Glutamatergic neuron (in vitro differentiated cells): ENCODE results near the gene PRKAG2. TPM values are rescaled to one million over a fixed set of nuclear protein-coding genes. Genes with fewer than 3 reads are reported as not detected.

Experiments used
- DNase-seq: peaks from one replicate; pipeline ENCODE4 v3.0.0; 2022
- H3K27ac Mint-ChIP-seq: one replicate; pipeline ENCODE4 v1.8.0; 2020; ENCODE audit warnings: mild to moderate bottlenecking, mixed read lengths, inconsistent platforms; ENCODE audit not compliant: unreplicated experiment
- H3K27me3 Mint-ChIP-seq: one replicate; pipeline ENCODE4 v1.8.0; 2020; ENCODE audit warnings: mild to moderate bottlenecking, moderate library complexity, mixed read lengths, inconsistent platforms; ENCODE audit not compliant: unreplicated experiment
- H3K36me3 Mint-ChIP-seq: one replicate; pipeline ENCODE4 v1.8.0; 2020; ENCODE audit warnings: mild to moderate bottlenecking, mixed read lengths, inconsistent platforms; ENCODE audit not compliant: unreplicated experiment
- H3K4me1 Mint-ChIP-seq: one replicate; pipeline ENCODE4 v1.8.0; 2020; ENCODE audit warnings: mild to moderate bottlenecking, low read depth, mixed read lengths, inconsistent platforms; ENCODE audit not compliant: unreplicated experiment
- H3K4me3 Mint-ChIP-seq: one replicate; pipeline ENCODE4 v1.8.0; 2020; ENCODE audit warnings: mild to moderate bottlenecking, mixed read lengths, inconsistent platforms; ENCODE audit not compliant: unreplicated experiment
- H3K9me3 Mint-ChIP-seq: one replicate; pipeline ENCODE4 v1.8.0; 2020; ENCODE audit warnings: mild to moderate bottlenecking, moderate library complexity, mixed read lengths, inconsistent platforms; ENCODE audit not compliant: unreplicated experiment
- total RNA-seq: library from RNA; stranded (reverse); fragmentation: NEBNext Ultra II Directional; extraction: Animal tissue kit (Norgen Biotek cat#: 25700); gene quantifications from one replicate; pipeline ENCODE4 v1.2.1, GENCODE V29; 2021; ENCODE audit not compliant: unreplicated experiment
- TF ChIP-seq, protein P1 (sequence below): fragments of 200-600 bp; sonication (generic); IDR thresholded peaks from one replicate; pipeline ENCODE4 v1.5.0; 2021; ENCODE audit not compliant: partially characterized antibody, unreplicated experiment

PRKAG2 gene
- total RNA-seq, 1 donor from 2014 or later, result 24.7 TPM

GRCh38 chr7:151865070-151865670 lies 11.7 kb downstream of the PRKAG2 start:
- peaks cover 22% of the 10 kb centered on the region for H3K4me1 Mint-ChIP-seq
- TF ChIP-seq, protein P1, sequence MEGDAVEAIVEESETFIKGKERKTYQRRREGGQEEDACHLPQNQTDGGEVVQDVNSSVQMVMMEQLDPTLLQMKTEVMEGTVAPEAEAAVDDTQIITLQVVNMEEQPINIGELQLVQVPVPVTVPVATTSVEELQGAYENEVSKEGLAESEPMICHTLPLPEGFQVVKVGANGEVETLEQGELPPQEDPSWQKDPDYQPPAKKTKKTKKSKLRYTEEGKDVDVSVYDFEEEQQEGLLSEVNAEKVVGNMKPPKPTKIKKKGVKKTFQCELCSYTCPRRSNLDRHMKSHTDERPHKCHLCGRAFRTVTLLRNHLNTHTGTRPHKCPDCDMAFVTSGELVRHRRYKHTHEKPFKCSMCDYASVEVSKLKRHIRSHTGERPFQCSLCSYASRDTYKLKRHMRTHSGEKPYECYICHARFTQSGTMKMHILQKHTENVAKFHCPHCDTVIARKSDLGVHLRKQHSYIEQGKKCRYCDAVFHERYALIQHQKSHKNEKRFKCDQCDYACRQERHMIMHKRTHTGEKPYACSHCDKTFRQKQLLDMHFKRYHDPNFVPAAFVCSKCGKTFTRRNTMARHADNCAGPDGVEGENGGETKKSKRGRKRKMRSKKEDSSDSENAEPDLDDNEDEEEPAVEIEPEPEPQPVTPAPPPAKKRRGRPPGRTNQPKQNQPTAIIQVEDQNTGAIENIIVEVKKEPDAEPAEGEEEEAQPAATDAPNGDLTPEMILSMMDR, result no peak
- H3K27me3 Mint-ChIP-seq, result no peaks in the 10 kb centered on the region
- no peak overlapping the region for H3K4me3 Mint-ChIP-seq
- H3K36me3 Mint-ChIP-seq, result no peaks in the 10 kb centered on the region
- H3K9me3 Mint-ChIP-seq, result peaks cover 3% of the 10 kb centered on the region
- DNase-seq, result no peak
- no peak overlapping the region for H3K27ac Mint-ChIP-seq

DNA sequence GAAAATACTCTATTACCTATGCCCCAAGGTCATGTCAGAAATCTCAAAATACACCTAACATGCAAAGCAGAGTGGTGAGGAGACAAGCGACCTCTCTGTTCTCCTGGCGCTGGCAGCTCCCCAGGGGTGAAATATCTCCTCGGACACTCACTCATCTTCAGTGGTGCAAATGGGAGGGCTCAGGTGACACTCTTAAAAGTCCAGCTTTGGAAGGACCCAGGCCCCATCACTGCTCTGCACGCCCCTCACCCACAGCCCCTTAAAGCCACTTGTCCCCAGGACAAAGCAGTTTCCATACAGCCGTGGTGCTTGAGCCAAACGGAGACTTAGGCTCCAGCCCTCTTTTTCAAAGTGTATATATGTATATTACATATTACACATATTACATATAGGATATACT lies 12.4 kb downstream of the PRKAG2 start:
- TF ChIP-seq, protein P1, result no peak
- H3K4me3 Mint-ChIP-seq, result no peak overlapping the region
- H3K36me3 Mint-ChIP-seq, result no peaks in the 10 kb centered on the region
- peaks cover 3% of the 10 kb centered on the region for H3K9me3 Mint-ChIP-seq
- H3K27me3 Mint-ChIP-seq, result no peaks in the 10 kb centered on the region
- H3K27ac Mint-ChIP-seq, result peak overlapping the region; percentile 33
- H3K4me1 Mint-ChIP-seq, result peaks cover 19% of the 10 kb centered on the region
- DNase-seq, result no peak

GRCh38 chr7:151864081-151864480 lies 12.8 kb downstream of the PRKAG2 start:
- DNase-seq, result no peak
- Mint-ChIP-seq H3K9me3 (peaks cover 3% of the 10 kb centered on the region), H3K4me3 (no peak overlapping the region), H3K27ac (peak overlapping the region; percentile 33), H3K36me3 (no peaks in the 10 kb centered on the region), H3K27me3 (peaks cover under 1% of the 10 kb centered on the region), H3K4me1 (peaks cover 15% of the 10 kb centered on the region)
- TF ChIP-seq, protein P1, result no peak

DNA sequence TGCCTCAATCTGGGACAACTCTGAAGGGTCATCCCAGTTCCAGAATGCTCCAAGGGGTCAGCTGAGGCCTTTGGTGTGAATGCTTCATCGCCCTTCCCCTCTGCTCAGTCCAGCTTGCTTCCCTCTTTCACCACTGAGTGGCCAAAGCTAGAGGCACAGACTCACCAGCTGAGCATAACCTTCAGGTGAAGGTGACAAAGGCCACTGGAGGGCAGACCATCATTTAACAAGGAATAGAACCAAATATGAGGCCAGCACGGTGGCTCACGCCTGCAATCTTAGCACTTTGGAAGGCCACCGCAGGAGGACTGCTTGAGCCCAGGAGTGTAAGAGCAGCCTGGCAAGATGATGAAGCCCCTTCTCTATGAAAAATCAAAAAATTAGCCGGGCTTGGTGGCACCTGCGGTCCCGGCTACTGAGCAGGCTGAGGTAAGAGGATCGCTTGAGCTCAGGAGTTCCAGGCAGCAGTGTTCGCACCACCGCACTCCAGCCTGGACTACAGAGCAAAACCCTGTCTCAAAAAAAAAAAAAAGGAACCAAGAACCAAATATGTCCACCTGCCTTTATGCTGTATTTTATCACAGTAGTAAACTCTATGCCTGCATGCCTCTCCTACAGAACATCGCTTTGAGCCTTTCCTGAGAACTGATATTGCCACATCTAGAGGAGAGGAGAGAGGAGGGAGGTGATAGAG lies 13.4 kb downstream of the PRKAG2 start:
- TF ChIP-seq, protein P1, result no peak
- Mint-ChIP-seq H3K27me3 (peaks cover 3% of the 10 kb centered on the region), H3K4me1 (peaks cover 10% of the 10 kb centered on the region), H3K36me3 (no peaks in the 10 kb centered on the region), H3K9me3 (peaks cover 4% of the 10 kb centered on the region), H3K4me3 (no peak overlapping the region), H3K27ac (no peak overlapping the region)
- no peak for DNase-seq

DNA sequence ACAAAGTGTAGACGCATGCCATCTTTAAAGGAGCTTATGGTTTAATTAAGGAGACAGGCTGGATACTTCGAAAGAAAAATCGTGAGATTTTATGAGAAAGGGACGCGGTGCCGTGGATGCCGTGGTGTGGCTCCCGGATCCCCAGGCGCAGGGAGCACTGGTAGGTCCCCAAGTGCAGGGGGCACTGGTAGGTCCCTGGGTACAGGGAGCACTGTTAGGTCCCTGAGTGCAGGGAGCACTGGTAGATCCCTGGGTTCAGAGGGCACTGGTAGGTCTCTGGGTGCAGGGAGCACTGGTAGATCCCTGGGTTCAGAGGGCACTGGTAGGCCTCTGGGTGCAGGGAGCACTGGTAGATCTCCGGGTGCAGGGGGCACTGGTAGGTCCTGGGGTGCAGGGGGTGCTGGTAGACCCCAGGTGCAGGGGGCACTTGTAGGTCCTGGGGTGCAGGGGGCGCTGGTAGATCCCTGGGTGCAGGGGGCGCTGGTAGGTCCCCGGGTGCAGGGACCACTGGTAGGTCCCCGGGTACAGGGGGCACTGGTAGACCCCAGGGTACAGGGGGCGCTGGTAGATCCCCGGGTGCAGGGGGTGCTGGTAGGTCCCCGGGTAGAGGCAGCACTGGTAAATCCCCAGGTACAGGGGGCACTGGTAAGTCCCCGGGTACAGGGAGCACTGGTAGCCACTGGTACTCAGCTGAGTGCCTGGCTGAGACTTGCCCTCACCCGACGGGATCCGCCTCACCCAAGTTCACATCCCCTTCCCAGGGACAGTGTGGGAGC lies 14.1 kb downstream of the PRKAG2 start:
- H3K4me3 Mint-ChIP-seq, result no peak overlapping the region
- TF ChIP-seq, protein P1, result no peak
- no peak for DNase-seq
- H3K4me1 Mint-ChIP-seq, result peaks cover 4% of the 10 kb centered on the region
- H3K36me3 Mint-ChIP-seq, result no peaks in the 10 kb centered on the region
- H3K9me3 Mint-ChIP-seq, result peaks cover 5% of the 10 kb centered on the region
- no peak overlapping the region for H3K27ac Mint-ChIP-seq
- H3K27me3 Mint-ChIP-seq, result peaks cover 3% of the 10 kb centered on the region
